PFSK-1 (cell line): ENCODE results near the gene MXD1.

Experiments used
- FOXP2 ChIP-seq: optimal IDR thresholded peaks from 2 replicates; pipeline ENCODE3; 2011; ENCODE audit warnings: borderline replicate concordance, control low read depth, inconsistent platforms; ENCODE audit not compliant: insufficient read depth; ENCODE audit errors: extremely low read length, extremely low read depth
- POLR2AphosphoS5 ChIP-seq: IDR thresholded peaks from 2 replicates; pipeline ENCODE4 v1.6.1; 2012; ENCODE audit warnings: low read depth, mild to moderate bottlenecking, control low read depth, low read length, moderate library complexity
- SIN3A ChIP-seq: IDR thresholded peaks from 2 replicates; pipeline ENCODE4 v1.6.1; 2012; ENCODE audit warnings: mild to moderate bottlenecking, low read length, moderate library complexity, borderline replicate concordance; ENCODE audit not compliant: insufficient read depth
- TAF1 ChIP-seq: IDR thresholded peaks from 2 replicates; pipeline ENCODE4 v1.6.1; 2012; ENCODE audit warnings: low read length, control low read depth, borderline replicate concordance; ENCODE audit not compliant: insufficient read depth
- TF ChIP-seq, protein P1 (sequence below), 2 experiments: IDR thresholded peaks; 2 replicates each; pipeline versions ENCODE4 v1.6.1 to v1.8.0; 2011 to 2012; ENCODE audit warnings: low read depth in 2 of 2, low read length in 2 of 2, control low read depth in 1 of 2, inconsistent platforms in 1 of 2, mild to moderate bottlenecking in 1 of 2, moderate library complexity in 1 of 2; ENCODE audit not compliant: insufficient read depth in 1 of 2

DNA sequence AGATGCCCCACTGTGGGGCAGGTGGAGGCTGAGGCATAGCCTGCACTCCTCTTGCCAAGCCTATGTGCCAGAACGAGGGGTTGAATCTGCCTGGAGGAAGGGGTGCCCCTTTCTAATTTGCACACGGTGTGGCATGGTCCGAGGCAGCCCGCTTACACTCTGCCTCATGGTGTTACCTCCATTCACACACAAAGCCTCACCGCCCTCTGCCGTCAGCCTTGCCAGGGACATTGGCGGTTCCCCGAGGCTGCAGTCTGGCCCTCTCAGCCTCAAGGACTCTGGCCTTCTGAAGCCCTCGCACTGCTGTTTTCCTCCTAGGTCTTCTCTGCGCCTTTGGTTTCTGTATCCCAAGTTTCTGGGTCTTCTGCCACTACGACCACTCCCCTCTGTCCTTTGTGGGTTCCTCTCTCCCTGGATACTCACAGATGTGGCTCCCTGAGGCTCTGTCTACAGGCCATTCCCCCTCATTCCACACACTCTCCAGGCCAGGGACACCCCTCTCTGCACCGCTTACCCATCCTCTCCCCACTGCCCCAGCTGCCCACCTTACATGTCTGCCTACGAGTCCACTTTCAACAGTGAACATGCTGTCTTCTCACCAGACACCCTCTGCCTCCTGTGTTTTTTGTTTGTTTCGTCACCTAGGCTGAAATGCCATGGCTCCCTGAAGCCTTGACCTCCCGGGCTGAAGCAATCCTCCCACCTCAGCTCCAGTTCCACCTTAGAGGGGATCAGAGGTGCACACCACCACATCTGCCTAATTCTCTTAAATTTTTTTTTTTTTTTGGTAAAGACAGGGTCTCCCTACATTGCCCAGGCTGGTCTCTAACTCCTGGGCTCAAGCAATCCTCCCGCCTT is 54.4 kb downstream of the MXD1 start:
- TF ChIP-seq POLR2AphosphoS5 = no peak
- TF ChIP-seq, protein P1, sequence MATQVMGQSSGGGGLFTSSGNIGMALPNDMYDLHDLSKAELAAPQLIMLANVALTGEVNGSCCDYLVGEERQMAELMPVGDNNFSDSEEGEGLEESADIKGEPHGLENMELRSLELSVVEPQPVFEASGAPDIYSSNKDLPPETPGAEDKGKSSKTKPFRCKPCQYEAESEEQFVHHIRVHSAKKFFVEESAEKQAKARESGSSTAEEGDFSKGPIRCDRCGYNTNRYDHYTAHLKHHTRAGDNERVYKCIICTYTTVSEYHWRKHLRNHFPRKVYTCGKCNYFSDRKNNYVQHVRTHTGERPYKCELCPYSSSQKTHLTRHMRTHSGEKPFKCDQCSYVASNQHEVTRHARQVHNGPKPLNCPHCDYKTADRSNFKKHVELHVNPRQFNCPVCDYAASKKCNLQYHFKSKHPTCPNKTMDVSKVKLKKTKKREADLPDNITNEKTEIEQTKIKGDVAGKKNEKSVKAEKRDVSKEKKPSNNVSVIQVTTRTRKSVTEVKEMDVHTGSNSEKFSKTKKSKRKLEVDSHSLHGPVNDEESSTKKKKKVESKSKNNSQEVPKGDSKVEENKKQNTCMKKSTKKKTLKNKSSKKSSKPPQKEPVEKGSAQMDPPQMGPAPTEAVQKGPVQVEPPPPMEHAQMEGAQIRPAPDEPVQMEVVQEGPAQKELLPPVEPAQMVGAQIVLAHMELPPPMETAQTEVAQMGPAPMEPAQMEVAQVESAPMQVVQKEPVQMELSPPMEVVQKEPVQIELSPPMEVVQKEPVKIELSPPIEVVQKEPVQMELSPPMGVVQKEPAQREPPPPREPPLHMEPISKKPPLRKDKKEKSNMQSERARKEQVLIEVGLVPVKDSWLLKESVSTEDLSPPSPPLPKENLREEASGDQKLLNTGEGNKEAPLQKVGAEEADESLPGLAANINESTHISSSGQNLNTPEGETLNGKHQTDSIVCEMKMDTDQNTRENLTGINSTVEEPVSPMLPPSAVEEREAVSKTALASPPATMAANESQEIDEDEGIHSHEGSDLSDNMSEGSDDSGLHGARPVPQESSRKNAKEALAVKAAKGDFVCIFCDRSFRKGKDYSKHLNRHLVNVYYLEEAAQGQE (IDR thresholded peaks at IDR 0.05; ENCODE audit: insufficient read depth in 1 of 2, low read depth in 2 of 2, low read length in 2 of 2) = no peak
- no peak for TF ChIP-seq SIN3A
- TF ChIP-seq FOXP2 = no peak
- no peak for TF ChIP-seq TAF1
